SH-SY5Y (cell line): ENCODE results near the gene ZBTB46.

Source experiments
- GATA2 ChIP-seq: IDR thresholded peaks from 2 replicates; pipeline ENCODE4 v1.6.1; 2011; ENCODE audit warnings: mild to moderate bottlenecking, low read depth, low read length
- GATA3 ChIP-seq: IDR thresholded peaks from 2 replicates; pipeline ENCODE4 v1.6.1; 2011; ENCODE audit warnings: low read depth, mild to moderate bottlenecking, low read length, moderate library complexity

DNA sequence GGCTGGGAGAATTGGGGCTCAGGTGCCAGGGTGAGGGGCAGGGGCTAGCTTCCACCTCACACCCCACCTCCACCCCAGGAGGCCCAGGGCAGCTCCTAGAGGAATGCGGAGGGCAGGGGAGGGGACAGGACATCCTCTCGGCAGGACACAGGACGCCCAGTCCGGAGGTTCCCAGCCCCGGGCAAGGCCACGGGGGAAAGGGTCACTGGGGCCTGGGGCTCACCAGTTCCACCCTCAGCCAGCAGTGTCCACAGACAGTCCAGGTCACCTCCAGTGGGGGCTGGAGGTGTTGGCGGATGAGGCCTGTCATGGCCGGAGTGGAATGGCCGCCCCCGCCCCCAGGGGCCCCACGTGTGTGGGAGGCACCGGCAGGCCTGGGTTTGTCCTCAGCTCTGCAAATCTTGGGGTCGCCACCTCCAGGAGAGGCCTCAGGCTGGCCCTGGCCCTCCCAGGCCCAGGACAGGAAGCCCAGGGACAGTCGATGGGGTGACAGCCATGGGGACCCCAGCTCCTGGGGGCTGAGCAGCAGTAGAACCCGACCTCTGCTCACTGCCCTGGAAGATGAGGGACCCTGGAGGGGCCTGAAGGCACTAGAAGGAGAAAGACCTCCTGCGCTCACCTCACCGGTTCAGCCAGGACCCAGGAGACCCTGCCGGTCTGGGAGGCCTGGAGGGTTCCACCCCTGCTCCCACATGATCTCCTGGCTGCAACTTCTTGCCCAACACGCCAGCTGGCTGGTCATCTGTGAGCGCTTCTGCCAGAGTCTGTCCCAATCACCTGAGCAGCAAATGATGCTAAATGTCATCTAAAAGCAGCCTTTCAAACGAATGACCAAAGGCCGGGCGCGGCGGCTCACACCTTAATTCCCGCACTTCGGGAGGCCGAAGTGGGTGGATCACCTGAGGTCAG lies 17.2 kb upstream of the ZBTB46 start:
- TF ChIP-seq GATA3, result no peak
- no peak for TF ChIP-seq GATA2
